IMR-90 (cell line): ENCODE measurements around the gene KCNK17. TPM values are rescaled to one million over a fixed set of nuclear protein-coding genes. Genes with fewer than 3 reads are reported as not detected.

Experiments used
- ATAC-seq: fragments of 200-7000 bp; cut with Tn5 transposase; 2 replicates; pipeline ENCODE4 v1.9.1; 2020; ENCODE audit warnings: low read depth, mild to moderate bottlenecking, moderate library complexity
- BruUV-seq: library from RNA; stranded (reverse); fragments of 400-500 nt; replicated peaks from 2 replicates; lab custom pipeline; 2021; lab: Mats Ljungman, UMichigan
- CTCF ChIA-PET: fragments of 300-600 bp; formaldehyde crosslinking; extraction: SDS; loops from one replicate; lab custom pipeline; 2021; ENCODE audit warnings: antibody characterized with exemption; lab: Yijun Ruan, JAX
- POLR2A ChIA-PET: fragments of 300-600 bp; sonication (Branson Sonifier 250); formaldehyde crosslinking; loops from one replicate; lab custom pipeline; 2022; ENCODE audit warnings: antibody characterized with exemption; ENCODE audit not compliant: unreplicated experiment; lab: Charles Lee
- DNase-seq: peaks from one replicate; pipeline ENCODE4 v3.0.0; 2013
- H2AFZ ChIP-seq: replicated peaks from 2 replicates; pipeline ENCODE3; 2013; ENCODE audit warnings: low read length, mild to moderate bottlenecking; ENCODE audit not compliant: poor library complexity
- H2AK5ac ChIP-seq: 2 replicates; pipeline ENCODE4 v1.6.1; 2013; ENCODE audit warnings: low read depth, low read length, inconsistent platforms
- H2AK9ac ChIP-seq: replicated peaks from 2 replicates; pipeline ENCODE3; 2013; ENCODE audit warnings: mild to moderate bottlenecking, low read depth, low read length, moderate library complexity; ENCODE audit not compliant: poor library complexity
- H2BK120ac ChIP-seq: 2 replicates; pipeline ENCODE4 v1.6.1; 2013; ENCODE audit warnings: low read depth, low read length, inconsistent platforms
- H2BK15ac ChIP-seq: 3 replicates; pipeline ENCODE4 v1.6.1; 2013; ENCODE audit warnings: low read depth, low read length, inconsistent platforms
- H2BK20ac ChIP-seq: 2 replicates; pipeline ENCODE4 v1.6.1; 2013; ENCODE audit warnings: low read depth, mild to moderate bottlenecking, inconsistent platforms, low read length, moderate library complexity
- H2BK5ac ChIP-seq: 2 replicates; pipeline ENCODE4 v1.6.1; 2013; ENCODE audit warnings: mild to moderate bottlenecking, low read depth, low read length, inconsistent platforms; ENCODE audit not compliant: poor library complexity, severe bottlenecking
- H3K14ac ChIP-seq: replicated peaks from 2 replicates; pipeline ENCODE4 v1.6.1; 2013; ENCODE audit warnings: low read depth, low read length, inconsistent platforms
- H3K18ac ChIP-seq: 2 replicates; pipeline ENCODE4 v1.6.1; 2013; ENCODE audit warnings: low read depth, low read length, control low read depth
- H3K23ac ChIP-seq: 2 replicates; pipeline ENCODE4 v1.6.1; 2013; ENCODE audit warnings: low read depth, low read length, inconsistent platforms
- H3K27ac ChIP-seq: 2 replicates; pipeline ENCODE4 v1.5.1; 2013; ENCODE audit warnings: mild to moderate bottlenecking, control low read depth, low read length; ENCODE audit not compliant: insufficient read depth
- H3K27me3 ChIP-seq: 2 replicates; pipeline ENCODE4 v1.6.1; 2013; ENCODE audit warnings: low read length; ENCODE audit not compliant: control insufficient read depth, insufficient read depth
- H3K36me3 ChIP-seq: 2 replicates; pipeline ENCODE4 v1.6.1; 2013; ENCODE audit warnings: low read length, mixed read lengths; ENCODE audit not compliant: control insufficient read depth, insufficient read depth
- H3K4ac ChIP-seq: 2 replicates; pipeline ENCODE4 v1.6.1; 2013; ENCODE audit warnings: low read depth, low read length, inconsistent platforms
- H3K4me1 ChIP-seq: 2 replicates; pipeline ENCODE4 v1.6.1; 2013; ENCODE audit warnings: low read length, mixed read lengths; ENCODE audit not compliant: control insufficient read depth, insufficient read depth
- H3K4me2 ChIP-seq: 2 replicates; pipeline ENCODE4 v1.6.1; 2013; ENCODE audit warnings: low read depth, mild to moderate bottlenecking, control low read depth, low read length, moderate library complexity
- H3K4me3 ChIP-seq: 2 replicates; pipeline ENCODE4 v1.5.1; 2013; ENCODE audit warnings: low read depth, mild to moderate bottlenecking, control low read depth, low read length, moderate library complexity; ENCODE audit not compliant: insufficient read depth
- H3K56ac ChIP-seq: 2 replicates; pipeline ENCODE4 v1.6.1; 2013; ENCODE audit warnings: low read length, inconsistent platforms; ENCODE audit not compliant: insufficient read depth; ENCODE audit errors: extremely low read depth
- H3K79me1 ChIP-seq, 2 experiments: 2 replicates each; pipeline ENCODE4 v1.6.1; 2013; ENCODE audit warnings: low read length in 2 of 2, inconsistent platforms in 1 of 2, low read depth in 1 of 2
- H3K9ac ChIP-seq: 2 replicates; pipeline ENCODE4 v1.6.1; 2013; ENCODE audit warnings: low read depth, low read length, control low read depth
- H3K9me1 ChIP-seq: 2 replicates; pipeline ENCODE4 v1.6.1; 2013; ENCODE audit warnings: low read length, inconsistent platforms; ENCODE audit not compliant: insufficient read depth
- H3K9me3 ChIP-seq: 2 replicates; pipeline ENCODE4 v1.6.1; 2013; ENCODE audit warnings: low read length; ENCODE audit not compliant: control insufficient read depth, insufficient read depth
- H4K20me1 ChIP-seq: 2 replicates; pipeline ENCODE4 v1.6.1; 2013; ENCODE audit warnings: low read length, inconsistent platforms; ENCODE audit not compliant: insufficient read depth
- H4K5ac ChIP-seq: 2 replicates; pipeline ENCODE4 v1.6.1; 2013; ENCODE audit warnings: mild to moderate bottlenecking, low read depth, low read length, control low read depth
- H4K8ac ChIP-seq, 2 experiments: 2 replicates each; pipeline ENCODE4 v1.6.1; 2013; ENCODE audit warnings: low read depth in 2 of 2, low read length in 2 of 2, control low read depth in 1 of 2, inconsistent platforms in 1 of 2
- H4K91ac ChIP-seq: 2 replicates; pipeline ENCODE4 v1.6.1; 2013; ENCODE audit warnings: low read depth, low read length, inconsistent platforms; ENCODE audit not compliant: insufficient read depth
- BHLHE40 ChIP-seq: fragments of 150-350 bp; IDR thresholded peaks from 2 replicates; pipeline ENCODE4 v1.6.1; 2016; ENCODE audit warnings: mild to moderate bottlenecking, low read depth, low read length
- CEBPB ChIP-seq: IDR thresholded peaks from 2 replicates; pipeline ENCODE4 v1.6.1; 2012; ENCODE audit warnings: low read depth, low read length, improper control_type of control experiment
- CHD1 ChIP-seq: IDR thresholded peaks from 2 replicates; pipeline ENCODE4 v1.6.1; 2012; ENCODE audit warnings: low read depth, low read length, improper control_type of control experiment
- ELK1 ChIP-seq: fragments of 150-350 bp; IDR thresholded peaks from 2 replicates; pipeline ENCODE4 v1.6.1; 2016; ENCODE audit warnings: low read depth, mild to moderate bottlenecking, low read length, moderate library complexity, borderline replicate concordance
- FOS ChIP-seq: fragments of 150-350 bp; IDR thresholded peaks from 2 replicates; pipeline ENCODE4 v1.6.1; 2016; ENCODE audit warnings: low read depth, low read length
- MAFK ChIP-seq: IDR thresholded peaks from 2 replicates; pipeline ENCODE4 v1.6.1; 2012; ENCODE audit warnings: low read depth, low read length, improper control_type of control experiment
- MAZ ChIP-seq: IDR thresholded peaks from 2 replicates; pipeline ENCODE4 v1.6.1; 2012; ENCODE audit warnings: low read depth, mild to moderate bottlenecking, low read length, improper control_type of control experiment, moderate library complexity, borderline replicate concordance
- MXI1 ChIP-seq: IDR thresholded peaks from 2 replicates; pipeline ENCODE4 v1.6.1; 2012; ENCODE audit warnings: low read depth, mild to moderate bottlenecking, low read length, moderate library complexity, borderline replicate concordance
- NFE2L2 ChIP-seq: fragments of 150-350 bp; IDR thresholded peaks from 2 replicates; pipeline ENCODE4 v1.6.1; 2016; ENCODE audit warnings: low read depth, mild to moderate bottlenecking, low read length
- POLR2A ChIP-seq: IDR thresholded peaks from 2 replicates; pipeline ENCODE4 v1.6.1; 2012; ENCODE audit warnings: mild to moderate bottlenecking, low read depth, low read length
- RAD21 ChIP-seq: IDR thresholded peaks from 2 replicates; pipeline ENCODE4 v1.6.1; 2012; ENCODE audit warnings: low read length, improper control_type of control experiment
- RCOR1 ChIP-seq: IDR thresholded peaks from 2 replicates; pipeline ENCODE4 v1.6.1; 2012; ENCODE audit warnings: mild to moderate bottlenecking, low read length, improper control_type of control experiment; ENCODE audit not compliant: insufficient replicate concordance
- RFX5 ChIP-seq: IDR thresholded peaks from 2 replicates; pipeline ENCODE4 v1.8.0; 2012; ENCODE audit warnings: low read depth, mild to moderate bottlenecking, low read length, moderate library complexity
- SMC3 ChIP-seq: fragments of 150-350 bp; IDR thresholded peaks from 2 replicates; pipeline ENCODE4 v1.6.1; 2016; ENCODE audit warnings: low read depth, mild to moderate bottlenecking, antibody characterized with exemption, low read length, moderate library complexity
- USF2 ChIP-seq: fragments of 150-350 bp; IDR thresholded peaks from 2 replicates; pipeline ENCODE4 v1.6.1; 2017; ENCODE audit warnings: mild to moderate bottlenecking, antibody characterized with exemption, low read length, low read depth
- WGBS, 2 experiments: methylation state at CpG; one replicate each; pipeline versions ENCODE4 v1.1.5 to v1.1.7; 2013; ENCODE audit warnings: missing lambda C conversion rate in 2 of 2; ENCODE audit not compliant: insufficient read length in 1 of 2; ENCODE audit errors: extremely low coverage in 2 of 2; 5-methylcytosine and 5-hydroxymethylcytosine counted together
- dilution Hi-C: fragments of 300-500 bp; cut with HindIII; formaldehyde crosslinking; loops from one replicate; pipeline ENCODE4 v1.14.3; 2018; ENCODE audit warnings: low sequenced_read_pairs; ENCODE audit not compliant: unreplicated experiment
- in situ Hi-C: fragments of 300-500 bp; cut with MboI; formaldehyde crosslinking; loops from 3 replicates; pipeline ENCODE4 v1.14.3; 2019; ENCODE audit warnings: low sequenced_read_pairs, inconsistent platforms, mixed read lengths
- intact Hi-C: fragments of 100-400 bp; cut with micrococcal nuclease; formaldehyde crosslinking; loops from 2 replicates; pipeline ENCODE4 v1.10.0; 2022
- polyA plus RNA-seq, 3 experiments: library from polyadenylated mRNA; depleted of rRNA; stranded (reverse); fragments of >200 nt; gene quantifications; 2 replicates each; pipeline ENCODE4 v1.2.3, GENCODE V29; 2012; ENCODE audit warnings: low replicate concordance in 1 of 3
- total RNA-seq: library from RNA; depleted of rRNA; stranded (reverse); fragments of >200 nt; gene quantifications from 2 replicates; pipeline ENCODE4 v1.2.3, GENCODE V29; 2012
- TF ChIP-seq, protein P1 (sequence below): conservative IDR thresholded peaks from 2 replicates; pipeline ENCODE4 v1.5.1; 2012; ENCODE audit warnings: mild to moderate bottlenecking, low read depth, low read length, improper control_type of control experiment

The KCNK17 gene
- total and polyA plus RNA-seq, 2 of the 4 experiments (the other 2 are of a cell fraction), result not detected

DNA sequence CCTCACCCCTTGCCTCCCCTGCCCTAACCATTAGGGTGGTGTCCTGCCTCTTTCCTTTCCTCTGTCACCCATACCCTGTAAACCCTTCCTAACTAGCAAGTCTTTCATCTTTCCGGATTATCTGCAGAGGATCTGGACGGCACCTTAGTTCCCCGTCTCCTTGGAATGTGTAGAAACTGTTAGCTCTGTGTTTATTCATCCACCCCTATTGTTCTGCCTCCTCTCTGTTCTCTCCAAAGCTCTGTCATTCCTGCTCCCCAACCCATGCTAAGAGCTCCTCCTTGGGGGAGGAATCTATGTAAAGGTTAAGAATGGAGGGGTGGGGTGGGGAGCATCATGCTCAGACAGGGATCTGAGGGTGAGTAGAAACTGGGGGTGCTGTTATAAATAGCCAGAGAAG is 45.5 kb downstream of the KCNK17 start:
- no peak overlapping the region for H2AK5ac ChIP-seq
- H3K14ac ChIP-seq, result no peak overlapping the region
- no peaks in the 10 kb centered on the region for H3K9me3 ChIP-seq
- no peak overlapping the region for H3K18ac ChIP-seq
- no peaks in the 10 kb centered on the region for H3K4me1 ChIP-seq
- no peak overlapping the region for H2BK5ac ChIP-seq
- H2BK20ac ChIP-seq, result no peak overlapping the region
- CTCF ChIA-PET, result no interaction called here
- no peak overlapping the region for H4K91ac ChIP-seq
- no peak overlapping the region for H3K27ac ChIP-seq
- DNase-seq (no peak), ATAC-seq (no peak)
- intact Hi-C loops, result no loop called here
- H2AK9ac ChIP-seq, result no peak overlapping the region
- H2BK120ac ChIP-seq, result no peak overlapping the region
- TF ChIP-seq POLR2A (no peak), USF2 (no peak), BHLHE40 (no peak), MAFK (no peak), MAZ (no peak), RCOR1 (no peak), ELK1 (no peak), CHD1 (no peak), MXI1 (no peak), NFE2L2 (no peak), SMC3 (no peak), RFX5 (no peak), FOS (no peak), RAD21 (no peak), CEBPB (no peak)
- TF ChIP-seq, protein P1, sequence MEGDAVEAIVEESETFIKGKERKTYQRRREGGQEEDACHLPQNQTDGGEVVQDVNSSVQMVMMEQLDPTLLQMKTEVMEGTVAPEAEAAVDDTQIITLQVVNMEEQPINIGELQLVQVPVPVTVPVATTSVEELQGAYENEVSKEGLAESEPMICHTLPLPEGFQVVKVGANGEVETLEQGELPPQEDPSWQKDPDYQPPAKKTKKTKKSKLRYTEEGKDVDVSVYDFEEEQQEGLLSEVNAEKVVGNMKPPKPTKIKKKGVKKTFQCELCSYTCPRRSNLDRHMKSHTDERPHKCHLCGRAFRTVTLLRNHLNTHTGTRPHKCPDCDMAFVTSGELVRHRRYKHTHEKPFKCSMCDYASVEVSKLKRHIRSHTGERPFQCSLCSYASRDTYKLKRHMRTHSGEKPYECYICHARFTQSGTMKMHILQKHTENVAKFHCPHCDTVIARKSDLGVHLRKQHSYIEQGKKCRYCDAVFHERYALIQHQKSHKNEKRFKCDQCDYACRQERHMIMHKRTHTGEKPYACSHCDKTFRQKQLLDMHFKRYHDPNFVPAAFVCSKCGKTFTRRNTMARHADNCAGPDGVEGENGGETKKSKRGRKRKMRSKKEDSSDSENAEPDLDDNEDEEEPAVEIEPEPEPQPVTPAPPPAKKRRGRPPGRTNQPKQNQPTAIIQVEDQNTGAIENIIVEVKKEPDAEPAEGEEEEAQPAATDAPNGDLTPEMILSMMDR, result no peak
- no peak overlapping the region for H3K4me2 ChIP-seq
- H3K36me3 ChIP-seq, result no peaks in the 10 kb centered on the region
- H3K23ac ChIP-seq, result no peak overlapping the region
- no peaks in the 10 kb centered on the region for H3K79me1 ChIP-seq
- no peak overlapping the region for H3K56ac ChIP-seq
- H3K27me3 ChIP-seq, result no peaks in the 10 kb centered on the region
- no peak overlapping the region for H2AFZ ChIP-seq
- no CpG with 5 or more reads among the region's 3 CpGs for WGBS, 2 experiments
- POLR2A ChIA-PET, result no interaction called here
- no peak overlapping the region for H3K4me3 ChIP-seq
- no TSS peak for BruUV-seq
- H3K9me1 ChIP-seq, result no peaks in the 10 kb centered on the region
- no peak overlapping the region for H2BK15ac ChIP-seq
- H4K5ac ChIP-seq, result no peak overlapping the region
- dilution Hi-C loops, result no loop called here
- no peaks in the 10 kb centered on the region for H4K20me1 ChIP-seq
- H4K8ac ChIP-seq, result no peak overlapping the region
- in situ Hi-C loops, result no loop called here
- H3K4ac ChIP-seq, result no peak overlapping the region
- H3K9ac ChIP-seq, result no peak overlapping the region
